NCI-H2029 treated with DMSO at 0.1 percent for 48 hours (cell line): ENCODE results near the gene RASAL2.

Experiments
- DNase-seq: peaks from one replicate; lab custom pipeline; 2025; lab: John Stamatoyannopoulos, UW

RASAL2 gene

GRCh38 chr1:178093951-178094738 lies at the start of gene RASAL2:
RASAL2 (plus strand) TSS chr1:178094104; CDS start chr1:178094493, 389 bp downstream.
- no peak for DNase-seq

- no peak for DNase-seq
Measured at GRCh38 chr1:178046591-178047270, 47.2 kb upstream of the RASAL2 start.

- DNase-seq, result no peak
Measured at GRCh38 chr1:178047403-178048093, 46.4 kb upstream of the RASAL2 start.

DNA sequence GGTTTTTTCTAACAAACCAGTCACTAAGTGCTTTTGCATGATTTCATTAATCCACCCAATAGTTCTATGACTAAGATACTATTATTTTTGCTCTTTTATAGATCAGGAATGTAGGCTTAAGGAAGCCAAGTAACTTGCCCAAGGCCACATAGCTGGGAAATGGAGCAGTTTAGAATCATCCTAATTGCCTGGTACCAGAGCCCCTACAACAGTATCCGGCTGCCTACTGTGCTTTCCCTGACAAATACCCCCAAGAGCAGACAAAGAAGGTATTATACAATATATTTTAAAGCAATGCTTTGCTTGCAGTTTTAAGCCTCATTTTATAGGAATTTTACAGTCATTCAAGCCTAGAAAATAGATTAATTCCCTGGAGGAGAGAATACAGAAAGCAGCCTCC lies 45.5 kb upstream of the RASAL2 start:
- DNase-seq, result no peak

DNA sequence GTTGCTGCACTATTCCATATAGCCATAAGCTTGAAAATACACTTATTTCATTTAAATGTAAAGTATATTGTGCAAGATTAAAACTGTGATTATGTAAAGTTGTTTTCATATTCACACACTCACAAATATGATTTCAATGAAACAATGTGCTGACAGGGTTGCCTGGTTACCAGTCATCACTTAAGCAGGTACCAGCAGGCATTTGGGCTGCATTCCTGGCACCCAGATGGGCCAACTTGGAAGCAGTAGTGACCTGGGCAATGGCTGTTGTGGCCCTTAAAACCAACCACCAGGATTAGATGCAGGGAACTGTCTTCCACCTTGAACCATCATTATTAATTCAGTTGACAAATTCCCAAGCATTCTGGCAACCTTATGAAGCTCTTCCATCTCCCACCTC lies 45.0 kb upstream of the RASAL2 start:
- DNase-seq, result no peak

- no peak for DNase-seq
Measured at GRCh38 chr1:178050084-178050483, 43.8 kb upstream of the RASAL2 start.

- no peak for DNase-seq
Measured at GRCh38 chr1:178051071-178051470, 42.8 kb upstream of the RASAL2 start.

- no peak for DNase-seq
Measured at GRCh38 chr1:178052650-178053461, 41.0 kb upstream of the RASAL2 start.

- DNase-seq, result no peak
Measured at GRCh38 chr1:178055093-178055492, 38.8 kb upstream of the RASAL2 start.

DNA sequence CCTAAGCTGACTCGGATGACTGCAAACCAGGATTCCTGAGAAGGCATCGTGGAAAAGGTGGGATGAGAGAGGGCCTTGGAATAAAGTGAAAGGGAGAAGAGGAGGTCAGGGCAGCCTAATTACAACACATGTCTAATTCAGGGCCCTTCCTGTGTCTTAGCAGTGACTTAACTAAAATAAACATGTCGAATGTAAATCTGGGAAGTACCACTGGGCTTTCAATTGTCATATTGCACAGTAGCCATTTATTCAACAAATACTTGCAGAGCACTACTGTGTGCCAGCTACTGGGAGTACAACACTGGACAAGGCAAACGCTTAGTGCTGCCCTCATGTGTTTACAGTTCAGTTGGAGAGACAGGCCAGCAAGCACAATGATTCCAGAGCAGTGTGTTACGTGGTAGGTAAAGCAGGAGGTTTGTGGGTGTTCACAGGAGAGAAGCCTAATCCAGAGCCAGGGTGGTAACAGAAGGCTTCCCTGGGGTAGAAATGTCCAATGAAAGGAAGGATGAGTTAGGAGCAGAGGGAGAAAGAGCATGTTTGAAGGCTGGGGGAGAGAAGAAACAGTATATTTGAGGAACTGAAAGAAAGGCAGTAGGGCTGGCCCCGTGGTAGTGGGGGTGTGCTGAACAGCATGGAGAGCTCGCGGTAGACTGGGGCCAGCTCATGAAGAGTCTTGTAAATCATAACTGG lies 38.0 kb upstream of the RASAL2 start:
- DNase-seq, result no peak

- no peak for DNase-seq
Measured at GRCh38 chr1:178057141-178057765, 36.7 kb upstream of the RASAL2 start.

GRCh38 chr1:178057912-178058534 lies 35.9 kb upstream of the RASAL2 start:
- DNase-seq, result no peak

GRCh38 chr1:178060789-178061556 lies 32.9 kb upstream of the RASAL2 start:
- DNase-seq, result no peak

DNA sequence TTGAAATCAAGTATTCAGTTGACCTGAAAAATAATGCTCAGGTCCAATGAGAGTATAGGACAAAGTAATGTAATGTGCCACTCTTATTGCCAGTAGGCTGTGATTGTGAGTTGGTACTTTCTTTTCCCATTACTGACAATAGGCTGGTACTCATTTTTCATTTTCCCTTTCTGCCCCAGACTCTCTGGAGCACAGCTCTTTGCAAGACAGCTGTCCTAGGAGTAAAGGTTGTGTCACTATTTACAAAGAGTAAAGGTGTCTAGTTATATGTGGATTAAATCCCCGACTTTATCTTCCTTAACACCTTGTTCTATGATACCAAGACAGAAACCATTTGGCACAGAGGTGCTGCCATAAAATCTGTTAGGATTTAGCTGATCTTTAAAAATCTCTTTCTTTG lies 32.3 kb upstream of the RASAL2 start:
- no peak for DNase-seq

- no peak for DNase-seq
Measured at GRCh38 chr1:178064191-178064821, 29.6 kb upstream of the RASAL2 start.

DNA sequence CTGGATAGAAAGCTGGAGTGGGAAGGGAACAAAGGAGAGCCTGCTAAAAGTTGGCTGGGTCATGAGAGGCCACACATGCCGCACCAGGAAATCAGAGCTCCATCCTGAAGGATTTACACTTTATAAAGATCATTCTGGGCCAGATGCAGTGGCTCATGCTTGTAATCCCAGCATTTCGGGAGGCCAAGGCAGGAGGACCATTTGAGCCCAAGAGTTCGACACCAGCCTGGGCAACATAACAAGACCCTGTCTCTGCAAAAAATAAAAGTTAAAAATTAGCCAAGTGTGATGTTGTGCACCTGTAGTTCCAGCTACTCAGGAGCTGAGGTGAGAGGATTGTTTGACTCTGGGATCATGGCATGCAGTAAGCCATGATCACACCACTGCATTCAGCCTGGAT lies 28.7 kb upstream of the RASAL2 start:
- DNase-seq, result no peak

- no peak for DNase-seq
Measured at GRCh38 chr1:178066296-178066907, 27.5 kb upstream of the RASAL2 start.

DNA sequence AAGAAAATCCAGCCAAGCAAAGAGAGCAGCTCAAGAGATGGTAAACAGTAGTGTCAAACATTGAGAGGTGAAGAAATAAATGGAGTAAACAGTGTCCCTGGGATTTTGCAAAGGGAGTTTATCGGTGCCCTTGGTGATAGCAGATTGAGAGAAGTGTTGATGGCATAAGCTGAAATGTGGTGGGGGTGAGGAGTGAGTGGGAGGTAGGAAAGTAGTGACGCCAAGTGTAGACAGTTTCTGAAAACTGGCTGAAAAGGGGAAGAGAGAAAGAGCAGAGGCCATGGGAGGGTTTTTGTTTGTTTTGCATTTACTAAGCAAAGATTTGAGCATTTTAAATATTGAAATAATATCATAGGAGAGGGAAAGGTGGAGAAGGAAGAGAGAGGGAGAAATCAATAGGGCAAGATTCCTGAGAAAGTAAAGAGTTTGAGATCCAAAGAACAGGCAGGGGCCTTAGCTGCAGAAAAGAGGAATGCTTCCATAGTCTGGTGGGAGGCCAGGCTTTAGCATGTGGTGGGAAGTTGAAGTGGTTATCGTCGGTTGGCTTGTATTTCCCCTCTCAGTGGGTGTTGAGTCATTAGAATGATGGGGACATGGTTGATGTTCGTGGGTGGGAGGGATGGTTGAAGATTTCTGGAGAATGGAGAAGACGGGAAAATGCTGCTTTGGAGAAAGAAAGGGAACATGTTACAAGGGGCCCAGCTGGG lies 26.8 kb upstream of the RASAL2 start:
- no peak for DNase-seq
